OCI-LY7 (cell line): ENCODE data around the gene ACADS.

Experiments used
- CTCF ChIP-seq: fragments of 200-600 bp; sonication (generic); conservative IDR thresholded peaks from 2 replicates; pipeline ENCODE4 v1.5.1; 2014; ENCODE audit warnings: mild to moderate bottlenecking, antibody characterized with exemption, low read length, moderate library complexity, mixed read lengths
- EZH2phosphoT487 ChIP-seq: fragments of 200-600 bp; sonication (generic); IDR thresholded peaks from 2 replicates; pipeline ENCODE4 v1.6.1; 2018; ENCODE audit warnings: low read depth, borderline replicate concordance, mild to moderate bottlenecking, mixed run types, antibody characterized with exemption, low read length, moderate library complexity, mixed read lengths

GRCh38 chr12:120689397-120690082 lies 36.1 kb upstream of the ACADS start:
- TF ChIP-seq CTCF: no peak
- no peak for TF ChIP-seq EZH2phosphoT487
